ENCODE results near the gene GPC5.

Gene GPC5

GRCh38 chr13:91955546-91956355 is 557.3 kb downstream of the GPC5 start:
- no peaks in the 10 kb centered on the region for H3K4me1 Mint-ChIP-seq
- H3K27ac Mint-ChIP-seq: no peak overlapping the region
- H3K4me3 Mint-ChIP-seq: no peak overlapping the region
- DNase-seq (no peak), ATAC-seq (no peak)
- no peaks in the 10 kb centered on the region for H3K9me3 Mint-ChIP-seq
- H3K36me3 Mint-ChIP-seq (ENCODE audit: low read depth): no peaks in the 10 kb centered on the region
- no peaks in the 10 kb centered on the region for H3K27me3 Mint-ChIP-seq

- Mint-ChIP-seq H3K27ac (no peak overlapping the region), H3K27me3 (no peaks in the 10 kb centered on the region), H3K4me1 (no peaks in the 10 kb centered on the region), H3K4me3 (no peak overlapping the region), H3K36me3 (ENCODE audit: low read depth) (no peaks in the 10 kb centered on the region), H3K9me3 (peaks cover 12% of the 10 kb centered on the region)
- ATAC-seq (no peak), DNase-seq (no peak)
Measured at GRCh38 chr13:91960947-91961346, 562.5 kb downstream of the GPC5 start.

- no peak overlapping the region for H3K4me3 Mint-ChIP-seq
- H3K4me1 Mint-ChIP-seq: no peaks in the 10 kb centered on the region
- ATAC-seq (no peak), DNase-seq (no peak)
- no peaks in the 10 kb centered on the region for H3K27me3 Mint-ChIP-seq
- no peaks in the 10 kb centered on the region for H3K36me3 Mint-ChIP-seq (ENCODE audit: low read depth)
- H3K27ac Mint-ChIP-seq: no peak overlapping the region
- peaks cover 12% of the 10 kb centered on the region for H3K9me3 Mint-ChIP-seq
Measured at GRCh38 chr13:91962946-91963345, 564.5 kb downstream of the GPC5 start.

GRCh38 chr13:91965511-91965910 is 567.1 kb downstream of the GPC5 start:
- H3K4me1 Mint-ChIP-seq: no peaks in the 10 kb centered on the region
- no peaks in the 10 kb centered on the region for H3K36me3 Mint-ChIP-seq (ENCODE audit: low read depth)

GRCh38 chr13:91978571-91978970 is 580.1 kb downstream of the GPC5 start:
- Mint-ChIP-seq H3K27ac (no peak overlapping the region), H3K4me3 (no peak overlapping the region), H3K9me3 (peaks cover 12% of the 10 kb centered on the region), H3K36me3 (ENCODE audit: low read depth) (no peaks in the 10 kb centered on the region), H3K27me3 (no peaks in the 10 kb centered on the region), H3K4me1 (no peaks in the 10 kb centered on the region)
- DNase-seq (no peak), ATAC-seq (no peak)

More at GRCh38 chr13:91965511-91965910, 567.1 kb downstream of the GPC5 start:
- Mint-ChIP-seq H3K4me3 (no peak overlapping the region), H3K9me3 (peaks cover 20% of the 10 kb centered on the region), H3K27me3 (no peaks in the 10 kb centered on the region), H3K27ac (no peak overlapping the region)
- DNase-seq (no peak), ATAC-seq (no peak)

GRCh38 chr13:91986761-91987483 is 588.5 kb downstream of the GPC5 start:
- DNase-seq (no peak), ATAC-seq (no peak)
- Mint-ChIP-seq H3K27ac (no peak overlapping the region), H3K27me3 (no peaks in the 10 kb centered on the region), H3K4me3 (no peak overlapping the region), H3K36me3 (ENCODE audit: low read depth) (no peaks in the 10 kb centered on the region), H3K4me1 (no peaks in the 10 kb centered on the region), H3K9me3 (peaks cover 8% of the 10 kb centered on the region)

- DNase-seq: no peak
- Mint-ChIP-seq H3K4me1 (no peaks in the 10 kb centered on the region), H3K9me3 (no peaks in the 10 kb centered on the region), H3K4me3 (no peak overlapping the region), H3K27ac (no peak overlapping the region), H3K36me3 (ENCODE audit: low read depth) (no peaks in the 10 kb centered on the region), H3K27me3 (no peaks in the 10 kb centered on the region)
- no peak for ATAC-seq
Measured at GRCh38 chr13:91988331-91988730, 589.9 kb downstream of the GPC5 start.

- H3K4me1 Mint-ChIP-seq: no peaks in the 10 kb centered on the region
- no peaks in the 10 kb centered on the region for H3K36me3 Mint-ChIP-seq (ENCODE audit: low read depth)
- DNase-seq (no peak), ATAC-seq (no peak)
- peaks cover 11% of the 10 kb centered on the region for H3K9me3 Mint-ChIP-seq
- H3K27me3 Mint-ChIP-seq: no peaks in the 10 kb centered on the region
- no peak overlapping the region for H3K27ac Mint-ChIP-seq
- no peak overlapping the region for H3K4me3 Mint-ChIP-seq
Measured at GRCh38 chr13:92012787-92013186, 614.4 kb downstream of the GPC5 start.

GRCh38 chr13:92017737-92018136 is 619.3 kb downstream of the GPC5 start:
- Mint-ChIP-seq H3K4me1 (no peaks in the 10 kb centered on the region), H3K27me3 (no peaks in the 10 kb centered on the region), H3K36me3 (ENCODE audit: low read depth) (no peaks in the 10 kb centered on the region), H3K9me3 (peaks cover 7% of the 10 kb centered on the region), H3K27ac (no peak overlapping the region), H3K4me3 (no peak overlapping the region)
- DNase-seq: no peak
- ATAC-seq: no peak

- no peak for ATAC-seq
- Mint-ChIP-seq H3K9me3 (peaks cover 16% of the 10 kb centered on the region), H3K36me3 (ENCODE audit: low read depth) (peaks cover 2% of the 10 kb centered on the region), H3K27ac (no peak overlapping the region), H3K4me3 (no peak overlapping the region), H3K4me1 (no peaks in the 10 kb centered on the region), H3K27me3 (no peaks in the 10 kb centered on the region)
- DNase-seq: no peak
Measured at GRCh38 chr13:92028695-92029094, 630.3 kb downstream of the GPC5 start.

GRCh38 chr13:92029641-92030040 is 631.2 kb downstream of the GPC5 start:
- no peaks in the 10 kb centered on the region for H3K4me1 Mint-ChIP-seq
- DNase-seq (no peak), ATAC-seq (no peak)
- H3K27me3 Mint-ChIP-seq: no peaks in the 10 kb centered on the region
- peaks cover 2% of the 10 kb centered on the region for H3K36me3 Mint-ChIP-seq (ENCODE audit: low read depth)
- H3K27ac Mint-ChIP-seq: no peak overlapping the region
- H3K4me3 Mint-ChIP-seq: no peak overlapping the region
- peaks cover 16% of the 10 kb centered on the region for H3K9me3 Mint-ChIP-seq

GRCh38 chr13:92038905-92039304 is 640.5 kb downstream of the GPC5 start:
- Mint-ChIP-seq H3K36me3 (ENCODE audit: low read depth) (no peaks in the 10 kb centered on the region), H3K27me3 (no peaks in the 10 kb centered on the region), H3K4me3 (no peak overlapping the region), H3K9me3 (peaks cover 4% of the 10 kb centered on the region), H3K4me1 (no peaks in the 10 kb centered on the region), H3K27ac (no peak overlapping the region)
- ATAC-seq (no peak), DNase-seq (no peak)

- Mint-ChIP-seq H3K4me1 (no peaks in the 10 kb centered on the region), H3K27me3 (no peaks in the 10 kb centered on the region)
Measured at GRCh38 chr13:92042522-92042921, 644.1 kb downstream of the GPC5 start.

GRCh38 chr13:92044351-92044750 is 645.9 kb downstream of the GPC5 start:
- H3K27ac Mint-ChIP-seq: no peak overlapping the region
- no peaks in the 10 kb centered on the region for H3K36me3 Mint-ChIP-seq (ENCODE audit: low read depth)
- no peaks in the 10 kb centered on the region for H3K9me3 Mint-ChIP-seq
- H3K4me3 Mint-ChIP-seq: no peak overlapping the region
- H3K4me1 Mint-ChIP-seq: no peaks in the 10 kb centered on the region
- ATAC-seq (no peak), DNase-seq (no peak)
- H3K27me3 Mint-ChIP-seq: no peaks in the 10 kb centered on the region

More at GRCh38 chr13:92042522-92042921, 644.1 kb downstream of the GPC5 start:
- no peaks in the 10 kb centered on the region for H3K9me3 Mint-ChIP-seq
- H3K4me3 Mint-ChIP-seq: no peak overlapping the region
- no peak for ATAC-seq
- no peaks in the 10 kb centered on the region for H3K36me3 Mint-ChIP-seq (ENCODE audit: low read depth)
- no peak overlapping the region for H3K27ac Mint-ChIP-seq
- DNase-seq: no peak

GRCh38 chr13:92054389-92054788 is 656.0 kb downstream of the GPC5 start:
- DNase-seq (no peak), ATAC-seq (no peak)
- H3K4me3 Mint-ChIP-seq: no peak overlapping the region
- no peaks in the 10 kb centered on the region for H3K27me3 Mint-ChIP-seq
- H3K9me3 Mint-ChIP-seq: peaks cover 12% of the 10 kb centered on the region
- H3K4me1 Mint-ChIP-seq: no peaks in the 10 kb centered on the region
- H3K36me3 Mint-ChIP-seq (ENCODE audit: low read depth): no peaks in the 10 kb centered on the region
- H3K27ac Mint-ChIP-seq: no peak overlapping the region
